SK-N-MC (cell line): ENCODE results near the gene MX1.

ENCODE experiments used
- EZH2 ChIP-seq: fragments of 200-600 bp; sonication (generic); IDR thresholded peaks from one replicate; pipeline ENCODE4 v1.6.1; 2017; ENCODE audit warnings: antibody characterized with exemption
- FOXP2 ChIP-seq: optimal IDR thresholded peaks from 2 replicates; pipeline ENCODE3; 2011; ENCODE audit warnings: mild to moderate bottlenecking, moderate library complexity; ENCODE audit not compliant: insufficient read depth; ENCODE audit errors: extremely low read length, control extremely low read depth
- POLR2AphosphoS5 ChIP-seq: IDR thresholded peaks from 2 replicates; pipeline ENCODE4 v1.6.1; 2012; ENCODE audit warnings: mild to moderate bottlenecking, low read depth, low read length, borderline replicate concordance

DNA sequence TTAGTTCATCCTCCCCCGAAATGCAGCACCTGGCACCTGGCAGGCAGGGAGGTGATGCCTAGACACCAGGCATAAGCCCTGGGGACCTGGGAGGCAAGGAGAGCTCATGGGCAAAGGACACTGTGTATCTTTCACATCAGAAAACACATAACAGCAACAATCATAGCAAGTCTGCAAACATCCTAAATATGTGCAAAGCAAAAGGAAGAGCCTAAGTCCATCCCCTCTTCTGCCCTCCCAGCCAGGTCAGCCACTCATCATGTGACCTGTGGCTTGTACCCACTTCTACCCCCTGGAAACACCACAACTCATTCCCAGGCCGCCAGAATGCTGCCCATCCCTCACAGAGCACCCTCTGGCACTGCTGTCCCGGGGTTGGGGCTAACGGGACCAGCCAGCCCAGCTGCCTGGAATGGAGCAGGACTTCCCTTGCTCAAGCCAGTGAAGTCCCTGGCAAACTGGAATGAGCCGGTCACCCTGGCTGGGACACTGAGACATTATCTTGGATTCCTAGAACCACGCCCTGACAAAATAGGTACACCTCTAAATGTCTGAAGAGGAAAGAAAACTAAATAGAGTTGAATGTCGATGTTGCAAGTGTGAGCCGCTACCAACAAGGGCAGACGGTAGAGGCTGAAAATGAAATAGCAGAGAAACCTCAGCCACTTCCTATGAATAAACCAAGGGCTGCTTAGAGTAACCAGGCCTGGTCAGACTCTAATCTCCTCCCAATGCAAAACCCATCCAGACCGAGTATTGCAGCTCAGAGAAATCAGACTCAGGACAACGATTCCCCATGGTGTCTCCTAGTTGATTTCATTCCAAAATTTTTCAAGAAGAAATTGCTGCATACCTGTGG, 52.5 kb downstream of the MX1 start:
- TF ChIP-seq EZH2 (no peak), POLR2AphosphoS5 (no peak), FOXP2 (no peak)
